K562 (cell line): ENCODE measurements around the gene CHCHD4. TPM values are rescaled to one million over a fixed set of nuclear protein-coding genes. Genes with fewer than 3 reads are reported as not detected.

Experiments used
- GTF2E2 ChIP-seq: fragments of 200-800 bp; sonication (Bioruptor generic); IDR thresholded peaks from 2 replicates; pipeline ENCODE4 v1.6.1; 2016; ENCODE audit warnings: missing genetic modification characterization, missing compliant biosample characterization
- ILK ChIP-seq: fragments of 450-650 bp; IDR thresholded peaks from 2 replicates; pipeline ENCODE4 v1.6.1; 2016; ENCODE audit warnings: missing genetic modification characterization, low read depth, mild to moderate bottlenecking, missing compliant biosample characterization, moderate library complexity, borderline replicate concordance
- PYGO2 ChIP-seq: fragments of 450-650 bp; IDR thresholded peaks from 2 replicates; pipeline ENCODE4 v1.6.1; 2016; ENCODE audit warnings: mild to moderate bottlenecking, missing genetic modification characterization, moderate library complexity, missing compliant biosample characterization
- SRSF9 ChIP-seq: fragments of 200-400 bp; formaldehyde crosslinking; IDR thresholded peaks from 2 replicates; pipeline ENCODE4 v1.6.1; 2017; ENCODE audit warnings: low read depth, low read length, borderline replicate concordance
- SUPT5H ChIP-seq: fragments of 450-650 bp; IDR thresholded peaks from 2 replicates; pipeline ENCODE4 v1.6.1; 2016
- ZNF239 ChIP-seq: fragments of 250-450 bp; sonication (Bioruptor Pico); IDR thresholded peaks from 2 replicates; pipeline ENCODE4 v1.4.0; 2020; ENCODE audit warnings: mild to moderate bottlenecking
- ZNF695 ChIP-seq: fragments of 450-650 bp; formaldehyde crosslinking; IDR thresholded peaks from 2 replicates; pipeline ENCODE4 v1.4.0; 2020; ENCODE audit warnings: mild to moderate bottlenecking, moderate library complexity
- ZNF766 ChIP-seq: fragments of 200-800 bp; sonication (Bioruptor generic); conservative IDR thresholded peaks from 2 replicates; pipeline ENCODE4 v1.6.1; 2016; ENCODE audit warnings: missing genetic modification characterization, missing compliant biosample characterization
- ZNF785 ChIP-seq: fragments of 250-450 bp; sonication (Bioruptor Pico); IDR thresholded peaks from 2 replicates; pipeline ENCODE4 v1.4.0; 2020; ENCODE audit warnings: mild to moderate bottlenecking
- polyA plus RNA-seq, 8 experiments: library from polyadenylated mRNA; depleted of rRNA in 4 of 8; stranded (reverse) in 5 of 8; unstranded in 3 of 8; fragments of >200 nt; fragmentation: Nextera tagmentation in 2 of 8; fragmentation: Illumina TruSeq in 1 of 8; extraction: Ambion mirVana in 2 of 8; extraction: Trizol in 1 of 8; gene quantifications; 2 replicates each; pipeline versions ENCODE4 v1.2.1 to v1.2.3, GENCODE V29; 2011 to 2014; ENCODE audit warnings: inconsistent platforms in 1 of 8, missing spikeins in 1 of 8
- total RNA-seq, 7 experiments: library from RNA; depleted of rRNA in 6 of 7; stranded (reverse); fragments of >200 nt in 6 of 7; fragmentation: Illumina TruSeq in 2 of 7; extraction: Trizol in 2 of 7; gene quantifications; 2 replicates each; pipeline versions ENCODE4 v1.2.1 to v1.2.3, GENCODE V29; 2011 to 2021; ENCODE audit warnings: low replicate concordance in 1 of 7
- TF ChIP-seq, protein P1 (sequence below): sonication (generic); formaldehyde crosslinking; IDR thresholded peaks from 2 replicates; pipeline ENCODE4 v1.8.0; 2022; ENCODE audit warnings: mild to moderate bottlenecking, missing genetic modification reagents, borderline replicate concordance
- TF ChIP-seq, protein P2 (sequence below): fragments of 250-450 bp; sonication (Bioruptor Pico); IDR thresholded peaks from 2 replicates; pipeline ENCODE4 v1.5.0; 2021; ENCODE audit warnings: mild to moderate bottlenecking, borderline replicate concordance
- TF ChIP-seq, protein P3 (sequence below): fragments of 450-650 bp; formaldehyde crosslinking; IDR thresholded peaks from 2 replicates; pipeline ENCODE4 v1.4.0; 2022; ENCODE audit warnings: mild to moderate bottlenecking, moderate library complexity
- TF ChIP-seq, protein P4 (sequence below): fragments of 200-800 bp; sonication (Bioruptor generic); IDR thresholded peaks from 2 replicates; pipeline ENCODE4 v1.6.1; 2017; ENCODE audit warnings: missing genetic modification characterization, missing compliant biosample characterization
- TF ChIP-seq, protein P5 (sequence below): fragments of 450-650 bp; IDR thresholded peaks from 2 replicates; pipeline ENCODE4 v1.6.1; 2017; ENCODE audit warnings: antibody characterized with exemption, mild to moderate bottlenecking

Gene CHCHD4
- total and polyA plus RNA-seq, 9 of the 15 experiments (the other 6 are each of a cell fraction or from before 2014, with no cell fraction given): 55.4 to 225 (median 77.2) TPM

DNA sequence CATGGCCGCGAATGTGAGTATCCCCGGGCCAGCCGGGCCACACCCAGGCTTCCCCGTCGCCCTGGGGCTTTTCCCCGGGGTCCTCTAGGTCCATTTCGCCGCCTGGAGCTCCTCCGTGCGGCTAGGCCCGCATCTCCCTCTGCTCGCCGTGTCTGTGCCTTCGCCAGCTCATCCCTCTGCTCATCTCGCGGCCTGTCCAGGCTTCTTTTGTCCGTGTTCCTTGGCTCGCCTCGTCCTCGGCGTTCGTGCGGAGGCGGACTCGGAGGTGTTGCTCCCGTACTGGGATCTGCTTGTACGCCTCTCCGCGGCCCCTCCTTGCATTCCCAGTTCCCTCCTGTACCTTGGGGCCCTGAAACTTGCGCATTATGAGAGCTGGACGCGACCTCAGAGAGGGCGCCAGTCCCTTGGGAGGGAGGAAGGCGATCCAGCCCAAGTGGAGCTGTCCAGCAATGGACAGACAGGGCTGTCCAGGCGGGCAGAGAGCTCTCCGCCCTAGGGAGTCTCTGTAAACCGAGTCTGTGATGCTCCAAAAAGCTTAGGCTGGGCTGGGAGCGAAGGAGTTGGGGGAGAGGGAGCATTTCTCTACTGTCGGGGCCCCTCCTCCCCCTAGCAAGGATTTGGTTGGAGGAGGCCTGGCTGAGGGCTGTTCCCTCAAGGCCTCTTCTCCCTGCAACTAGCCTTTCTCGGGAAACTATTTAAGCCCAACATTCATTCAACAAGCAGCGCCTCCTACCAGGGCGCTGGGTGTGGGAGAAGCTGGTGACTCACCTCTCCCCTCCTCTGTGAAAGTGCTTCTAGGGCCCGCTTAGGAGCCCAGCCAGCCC is 735 bp upstream of the CHCHD4 start (continued):
- peak; percentile 25; the same call in 1 of the 2 replicates for TF ChIP-seq ZNF766 (CRISPR knock-in tag)
- TF ChIP-seq, protein P1, sequence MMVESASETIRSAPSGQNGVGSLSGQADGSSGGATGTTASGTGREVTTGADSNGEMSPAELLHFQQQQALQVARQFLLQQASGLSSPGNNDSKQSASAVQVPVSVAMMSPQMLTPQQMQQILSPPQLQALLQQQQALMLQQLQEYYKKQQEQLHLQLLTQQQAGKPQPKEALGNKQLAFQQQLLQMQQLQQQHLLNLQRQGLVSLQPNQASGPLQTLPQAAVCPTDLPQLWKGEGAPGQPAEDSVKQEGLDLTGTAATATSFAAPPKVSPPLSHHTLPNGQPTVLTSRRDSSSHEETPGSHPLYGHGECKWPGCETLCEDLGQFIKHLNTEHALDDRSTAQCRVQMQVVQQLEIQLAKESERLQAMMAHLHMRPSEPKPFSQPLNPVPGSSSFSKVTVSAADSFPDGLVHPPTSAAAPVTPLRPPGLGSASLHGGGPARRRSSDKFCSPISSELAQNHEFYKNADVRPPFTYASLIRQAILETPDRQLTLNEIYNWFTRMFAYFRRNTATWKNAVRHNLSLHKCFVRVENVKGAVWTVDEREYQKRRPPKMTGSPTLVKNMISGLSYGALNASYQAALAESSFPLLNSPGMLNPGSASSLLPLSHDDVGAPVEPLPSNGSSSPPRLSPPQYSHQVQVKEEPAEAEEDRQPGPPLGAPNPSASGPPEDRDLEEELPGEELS (CRISPR knock-in tag): no peak; the same call in 1 of the 2 replicates
- TF ChIP-seq, protein P2, sequence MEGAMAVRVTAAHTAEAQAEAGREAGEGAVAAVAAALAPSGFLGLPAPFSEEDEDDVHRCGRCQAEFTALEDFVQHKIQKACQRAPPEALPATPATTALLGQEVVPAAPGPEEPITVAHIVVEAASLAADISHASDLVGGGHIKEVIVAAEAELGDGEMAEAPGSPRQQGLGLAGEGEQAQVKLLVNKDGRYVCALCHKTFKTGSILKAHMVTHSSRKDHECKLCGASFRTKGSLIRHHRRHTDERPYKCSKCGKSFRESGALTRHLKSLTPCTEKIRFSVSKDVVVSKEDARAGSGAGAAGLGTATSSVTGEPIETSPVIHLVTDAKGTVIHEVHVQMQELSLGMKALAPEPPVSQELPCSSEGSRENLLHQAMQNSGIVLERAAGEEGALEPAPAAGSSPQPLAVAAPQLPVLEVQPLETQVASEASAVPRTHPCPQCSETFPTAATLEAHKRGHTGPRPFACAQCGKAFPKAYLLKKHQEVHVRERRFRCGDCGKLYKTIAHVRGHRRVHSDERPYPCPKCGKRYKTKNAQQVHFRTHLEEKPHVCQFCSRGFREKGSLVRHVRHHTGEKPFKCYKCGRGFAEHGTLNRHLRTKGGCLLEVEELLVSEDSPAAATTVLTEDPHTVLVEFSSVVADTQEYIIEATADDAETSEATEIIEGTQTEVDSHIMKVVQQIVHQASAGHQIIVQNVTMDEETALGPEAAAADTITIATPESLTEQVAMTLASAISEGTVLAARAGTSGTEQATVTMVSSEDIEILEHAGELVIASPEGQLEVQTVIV (CRISPR knock-in tag): no peak
- no peak for TF ChIP-seq SRSF9
- TF ChIP-seq ZNF695 (CRISPR knock-in tag): no peak
- TF ChIP-seq GTF2E2 (tag): no peak
- no peak for TF ChIP-seq PYGO2 (tag)
- TF ChIP-seq SUPT5H: no peak; the same call in 1 of the 2 replicates
- TF ChIP-seq, protein P3, sequence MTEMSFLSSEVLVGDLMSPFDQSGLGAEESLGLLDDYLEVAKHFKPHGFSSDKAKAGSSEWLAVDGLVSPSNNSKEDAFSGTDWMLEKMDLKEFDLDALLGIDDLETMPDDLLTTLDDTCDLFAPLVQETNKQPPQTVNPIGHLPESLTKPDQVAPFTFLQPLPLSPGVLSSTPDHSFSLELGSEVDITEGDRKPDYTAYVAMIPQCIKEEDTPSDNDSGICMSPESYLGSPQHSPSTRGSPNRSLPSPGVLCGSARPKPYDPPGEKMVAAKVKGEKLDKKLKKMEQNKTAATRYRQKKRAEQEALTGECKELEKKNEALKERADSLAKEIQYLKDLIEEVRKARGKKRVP (CRISPR knock-in tag): no peak
- TF ChIP-seq, protein P4, sequence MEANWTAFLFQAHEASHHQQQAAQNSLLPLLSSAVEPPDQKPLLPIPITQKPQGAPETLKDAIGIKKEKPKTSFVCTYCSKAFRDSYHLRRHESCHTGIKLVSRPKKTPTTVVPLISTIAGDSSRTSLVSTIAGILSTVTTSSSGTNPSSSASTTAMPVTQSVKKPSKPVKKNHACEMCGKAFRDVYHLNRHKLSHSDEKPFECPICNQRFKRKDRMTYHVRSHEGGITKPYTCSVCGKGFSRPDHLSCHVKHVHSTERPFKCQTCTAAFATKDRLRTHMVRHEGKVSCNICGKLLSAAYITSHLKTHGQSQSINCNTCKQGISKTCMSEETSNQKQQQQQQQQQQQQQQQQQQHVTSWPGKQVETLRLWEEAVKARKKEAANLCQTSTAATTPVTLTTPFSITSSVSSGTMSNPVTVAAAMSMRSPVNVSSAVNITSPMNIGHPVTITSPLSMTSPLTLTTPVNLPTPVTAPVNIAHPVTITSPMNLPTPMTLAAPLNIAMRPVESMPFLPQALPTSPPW (CRISPR knock-in tag): peak; percentile 42
- TF ChIP-seq ZNF785 (CRISPR knock-in tag): no peak
- TF ChIP-seq, protein P5, sequence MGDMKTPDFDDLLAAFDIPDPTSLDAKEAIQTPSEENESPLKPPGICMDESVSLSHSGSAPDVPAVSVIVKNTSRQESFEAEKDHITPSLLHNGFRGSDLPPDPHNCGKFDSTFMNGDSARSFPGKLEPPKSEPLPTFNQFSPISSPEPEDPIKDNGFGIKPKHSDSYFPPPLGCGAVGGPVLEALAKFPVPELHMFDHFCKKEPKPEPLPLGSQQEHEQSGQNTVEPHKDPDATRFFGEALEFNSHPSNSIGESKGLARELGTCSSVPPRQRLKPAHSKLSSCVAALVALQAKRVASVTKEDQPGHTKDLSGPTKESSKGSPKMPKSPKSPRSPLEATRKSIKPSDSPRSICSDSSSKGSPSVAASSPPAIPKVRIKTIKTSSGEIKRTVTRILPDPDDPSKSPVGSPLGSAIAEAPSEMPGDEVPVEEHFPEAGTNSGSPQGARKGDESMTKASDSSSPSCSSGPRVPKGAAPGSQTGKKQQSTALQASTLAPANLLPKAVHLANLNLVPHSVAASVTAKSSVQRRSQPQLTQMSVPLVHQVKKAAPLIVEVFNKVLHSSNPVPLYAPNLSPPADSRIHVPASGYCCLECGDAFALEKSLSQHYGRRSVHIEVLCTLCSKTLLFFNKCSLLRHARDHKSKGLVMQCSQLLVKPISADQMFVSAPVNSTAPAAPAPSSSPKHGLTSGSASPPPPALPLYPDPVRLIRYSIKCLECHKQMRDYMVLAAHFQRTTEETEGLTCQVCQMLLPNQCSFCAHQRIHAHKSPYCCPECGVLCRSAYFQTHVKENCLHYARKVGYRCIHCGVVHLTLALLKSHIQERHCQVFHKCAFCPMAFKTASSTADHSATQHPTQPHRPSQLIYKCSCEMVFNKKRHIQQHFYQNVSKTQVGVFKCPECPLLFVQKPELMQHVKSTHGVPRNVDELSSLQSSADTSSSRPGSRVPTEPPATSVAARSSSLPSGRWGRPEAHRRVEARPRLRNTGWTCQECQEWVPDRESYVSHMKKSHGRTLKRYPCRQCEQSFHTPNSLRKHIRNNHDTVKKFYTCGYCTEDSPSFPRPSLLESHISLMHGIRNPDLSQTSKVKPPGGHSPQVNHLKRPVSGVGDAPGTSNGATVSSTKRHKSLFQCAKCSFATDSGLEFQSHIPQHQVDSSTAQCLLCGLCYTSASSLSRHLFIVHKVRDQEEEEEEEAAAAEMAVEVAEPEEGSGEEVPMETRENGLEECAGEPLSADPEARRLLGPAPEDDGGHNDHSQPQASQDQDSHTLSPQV: no peak
- TF ChIP-seq ZNF239 (CRISPR knock-in tag): no peak
- TF ChIP-seq ILK (tag): no peak
